GM19438 (cell line): ENCODE data around the gene GATA5.

Source experiments
- ATAC-seq: cut with Tn5 transposase; IDR thresholded peaks from one replicate; pipeline ENCODE4 v1.9.1; 2021; ENCODE audit warnings: low read depth; ENCODE audit not compliant: unreplicated experiment

GATA5 gene

GRCh38 chr20:62475772-62476055 lies at the start of gene GATA5:
Gene GATA5, minus strand, starts transcription at chr20:62475995. Its CDS starts 474 bp downstream, at chr20:62475521.
- ATAC-seq: no peak

DNA sequence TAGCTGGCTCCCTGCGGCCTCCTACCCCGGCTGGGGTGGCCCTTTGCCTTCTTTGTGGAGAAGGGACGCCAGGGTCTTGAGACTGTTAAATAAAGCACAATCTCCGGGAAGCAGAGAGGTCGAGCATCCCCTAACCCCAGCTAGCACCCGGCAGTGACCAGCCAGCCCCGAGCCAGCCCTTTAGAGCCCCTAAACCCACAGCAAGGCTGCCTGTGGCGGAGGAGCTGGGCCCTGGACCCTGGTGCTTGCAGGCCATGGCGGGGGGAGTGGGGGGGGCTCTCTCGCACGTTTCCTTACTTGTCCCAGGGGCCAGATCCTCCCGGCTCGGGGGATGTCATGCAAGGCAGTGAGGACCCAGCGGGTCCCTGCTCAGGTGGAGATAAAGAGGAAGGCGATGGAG lies 49.2 kb upstream of the GATA5 start:
- no peak for ATAC-seq

DNA sequence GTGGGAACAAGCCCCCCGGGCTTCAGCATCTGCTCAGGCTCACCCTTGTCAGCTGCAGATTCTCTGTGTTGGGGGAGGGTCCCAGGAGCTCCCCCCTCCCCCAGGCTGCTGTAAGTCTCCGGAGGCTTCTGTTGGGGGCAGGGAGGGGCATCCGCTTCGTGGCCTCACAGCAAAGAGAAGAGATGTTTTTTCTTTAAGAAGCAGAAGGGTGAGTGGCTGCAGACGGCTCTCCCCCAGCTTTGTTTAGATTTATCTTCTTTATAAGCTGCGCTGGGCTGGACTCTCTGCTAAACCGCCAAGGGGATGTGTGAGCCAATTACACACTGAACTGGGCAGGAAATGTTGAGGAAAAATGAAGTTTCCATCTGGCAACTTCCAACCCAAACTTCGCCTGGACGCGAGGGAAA lies 48.7 kb upstream of the GATA5 start:
- no peak for ATAC-seq

GRCh38 chr20:62523473-62524203 lies 47.8 kb upstream of the GATA5 start:
- no peak for ATAC-seq

- ATAC-seq: no peak
These were observed 47.1 kb upstream of the GATA5 start for GRCh38 chr20:62522748-62523396.

DNA sequence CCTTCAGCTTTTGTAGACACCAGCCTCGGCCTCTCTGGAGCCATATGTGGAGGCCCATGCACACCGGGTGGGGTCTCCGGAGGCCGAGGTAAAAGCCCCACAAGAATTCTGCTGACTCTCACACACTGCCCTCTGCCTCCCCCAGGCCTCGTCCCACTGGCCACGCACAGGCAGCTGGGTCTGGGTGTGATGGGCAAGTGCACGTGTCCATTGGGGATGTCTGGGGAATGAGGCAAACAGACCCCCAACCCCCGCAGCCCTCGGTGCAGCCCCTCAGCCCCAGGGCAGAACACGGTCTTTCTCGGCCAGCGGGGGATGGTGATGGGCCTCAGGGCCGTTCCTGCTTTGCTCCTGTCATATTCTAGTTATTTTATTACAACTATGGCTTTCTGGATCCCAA lies 44.0 kb upstream of the GATA5 start:
- ATAC-seq: no peak

DNA sequence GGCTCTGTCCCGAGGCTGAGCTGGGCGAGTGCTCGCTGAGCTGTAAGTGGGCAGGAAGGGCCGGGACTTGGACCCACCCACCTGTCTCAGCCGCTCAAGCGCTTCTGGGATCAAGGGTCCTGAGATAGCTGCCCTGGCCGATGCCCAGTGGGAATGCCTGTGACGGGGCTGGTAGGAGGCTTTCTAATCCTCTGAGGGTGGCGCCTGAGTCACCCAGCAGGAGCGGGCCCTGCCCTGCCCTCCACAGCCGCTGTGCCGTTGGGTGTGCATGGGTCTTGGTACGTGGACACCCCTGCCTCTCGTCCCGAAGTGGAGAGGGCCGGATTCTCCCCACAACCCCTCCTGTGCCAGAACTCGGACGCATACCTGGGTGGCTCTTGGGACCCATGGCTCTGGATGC lies 43.1 kb upstream of the GATA5 start:
- no peak for ATAC-seq

DNA sequence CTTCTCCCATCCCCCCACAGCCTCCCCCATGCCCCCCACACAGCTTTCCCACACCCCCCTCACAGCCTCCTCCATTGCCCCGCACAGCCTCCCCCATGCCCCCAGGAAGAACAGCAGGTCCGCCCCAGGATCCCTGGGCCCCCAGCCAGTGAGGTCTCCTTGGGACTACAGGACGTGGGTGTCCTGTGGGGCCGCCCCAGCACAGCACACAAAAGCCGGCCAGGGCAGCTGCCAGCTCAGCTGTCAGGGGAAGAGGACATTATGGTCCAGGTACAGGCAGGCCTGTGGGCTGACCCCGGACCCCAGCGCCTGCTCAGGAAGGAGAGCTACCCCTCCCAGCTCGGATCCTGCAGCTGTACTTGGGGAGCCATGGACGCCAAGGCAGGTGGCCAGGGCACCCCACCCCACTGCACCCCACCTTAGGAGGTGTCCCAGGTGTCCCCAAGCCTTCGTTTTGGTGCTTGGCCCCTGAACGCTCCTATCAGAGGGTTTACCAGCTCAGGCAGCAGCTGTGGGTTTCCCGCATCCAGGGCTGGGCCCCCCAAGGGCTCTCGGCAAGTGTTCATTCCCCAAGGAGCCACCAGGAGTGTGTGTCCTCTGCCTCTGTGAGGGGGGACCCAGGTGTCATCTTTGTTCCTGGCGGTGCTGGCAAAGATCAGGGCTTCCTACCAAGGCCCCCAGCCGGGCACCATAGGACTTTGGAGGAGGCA lies 42.3 kb upstream of the GATA5 start:
- no peak for ATAC-seq

DNA sequence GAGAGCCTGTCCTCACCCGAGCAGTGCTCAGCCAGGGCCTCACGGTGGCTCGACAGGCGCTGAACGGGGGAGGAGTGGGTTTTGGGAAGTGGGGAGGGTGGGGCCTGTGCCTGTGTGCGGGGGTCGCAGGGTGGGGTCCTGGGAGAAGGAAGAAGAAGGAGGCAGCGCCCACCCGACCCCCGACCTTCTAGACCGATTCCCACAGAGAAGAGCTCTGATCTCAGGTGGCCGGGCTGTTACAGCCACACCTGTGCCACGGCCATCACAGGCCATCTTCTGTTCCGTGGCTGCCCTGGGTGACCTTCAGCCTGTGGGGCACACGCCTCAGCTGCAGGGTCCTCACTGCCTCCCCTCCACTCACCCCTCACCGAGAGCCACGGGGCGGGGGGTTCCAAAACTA lies 41.4 kb upstream of the GATA5 start:
- no peak for ATAC-seq

GRCh38 chr20:62516338-62516737 lies 40.5 kb upstream of the GATA5 start:
- ATAC-seq: no peak

- ATAC-seq: no peak
These were observed 40.0 kb upstream of the GATA5 start for GRCh38 chr20:62515826-62516225.

DNA sequence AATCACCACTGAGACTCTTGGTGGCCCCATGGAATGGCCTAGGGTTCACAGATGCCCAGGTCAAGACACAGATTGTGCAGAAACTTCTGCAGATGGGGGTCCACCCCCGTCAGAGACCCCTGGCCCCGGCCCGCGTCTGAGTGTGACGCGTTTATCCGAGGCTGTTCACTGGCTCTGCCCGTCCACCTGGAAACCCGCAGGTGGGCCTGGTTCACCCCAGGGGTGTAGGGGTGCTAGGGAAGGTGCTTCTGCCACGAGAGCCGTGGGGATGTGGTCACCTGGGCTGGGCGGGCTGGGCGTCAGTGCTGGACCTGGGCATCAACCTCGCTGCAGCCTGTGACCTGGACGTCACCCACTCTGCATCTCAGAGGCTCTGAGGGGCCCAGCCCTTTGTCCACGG lies 39.5 kb upstream of the GATA5 start:
- no peak for ATAC-seq

DNA sequence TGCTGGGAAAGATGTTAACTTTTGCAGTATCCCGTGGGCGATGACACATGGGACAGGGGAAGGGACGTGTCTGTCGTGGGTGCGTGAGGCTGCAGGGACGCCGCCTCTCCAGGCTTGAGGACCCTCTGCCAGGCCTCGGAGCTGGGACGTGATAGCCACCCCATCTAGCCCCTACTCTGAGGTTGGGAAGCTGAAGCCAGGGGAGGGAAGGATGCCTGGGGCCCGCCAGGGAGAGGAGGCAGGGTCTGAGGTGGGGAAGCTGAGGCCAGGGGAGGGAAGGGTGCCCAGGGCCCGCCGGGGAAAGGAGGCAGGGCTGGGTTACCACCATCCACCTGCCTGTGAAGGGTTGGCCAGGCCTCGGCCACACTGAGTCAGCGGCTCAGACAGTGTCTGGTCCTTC lies 38.2 kb upstream of the GATA5 start:
- no peak for ATAC-seq

GRCh38 chr20:62511915-62512610 lies 36.3 kb upstream of the GATA5 start:
- no peak for ATAC-seq

DNA sequence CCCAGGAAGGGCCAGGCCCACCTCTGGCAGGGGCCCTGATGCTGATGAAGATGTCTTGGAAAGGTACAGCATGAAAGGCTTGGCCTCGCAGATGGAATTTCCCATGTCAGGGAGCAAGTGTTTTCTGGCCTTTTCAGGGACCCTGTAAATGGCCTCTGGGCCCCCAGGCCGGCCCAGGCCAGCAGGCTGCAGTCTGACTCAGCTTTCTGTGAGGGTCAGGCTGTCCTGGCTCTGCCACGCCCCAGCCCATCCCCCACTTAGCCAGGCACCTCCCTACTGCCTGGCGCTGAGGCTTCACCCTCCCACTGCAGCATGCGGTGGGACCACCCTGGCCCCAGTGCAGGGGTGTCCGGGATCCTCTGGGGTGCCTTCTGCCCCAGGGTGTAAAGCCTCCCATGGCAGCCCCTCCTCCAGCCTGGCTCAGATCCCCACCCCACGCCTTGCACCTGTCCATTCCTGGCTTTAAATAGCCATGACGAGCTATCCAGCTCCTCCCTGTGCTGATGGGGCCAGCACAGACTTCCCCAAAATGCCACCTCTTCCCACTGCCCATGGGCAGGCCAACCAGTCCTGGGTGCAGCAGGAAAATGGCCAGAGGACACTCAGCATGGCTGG lies 35.6 kb upstream of the GATA5 start:
- no peak for ATAC-seq

GRCh38 chr20:62508641-62509051 lies 32.9 kb upstream of the GATA5 start:
- ATAC-seq: no peak

DNA sequence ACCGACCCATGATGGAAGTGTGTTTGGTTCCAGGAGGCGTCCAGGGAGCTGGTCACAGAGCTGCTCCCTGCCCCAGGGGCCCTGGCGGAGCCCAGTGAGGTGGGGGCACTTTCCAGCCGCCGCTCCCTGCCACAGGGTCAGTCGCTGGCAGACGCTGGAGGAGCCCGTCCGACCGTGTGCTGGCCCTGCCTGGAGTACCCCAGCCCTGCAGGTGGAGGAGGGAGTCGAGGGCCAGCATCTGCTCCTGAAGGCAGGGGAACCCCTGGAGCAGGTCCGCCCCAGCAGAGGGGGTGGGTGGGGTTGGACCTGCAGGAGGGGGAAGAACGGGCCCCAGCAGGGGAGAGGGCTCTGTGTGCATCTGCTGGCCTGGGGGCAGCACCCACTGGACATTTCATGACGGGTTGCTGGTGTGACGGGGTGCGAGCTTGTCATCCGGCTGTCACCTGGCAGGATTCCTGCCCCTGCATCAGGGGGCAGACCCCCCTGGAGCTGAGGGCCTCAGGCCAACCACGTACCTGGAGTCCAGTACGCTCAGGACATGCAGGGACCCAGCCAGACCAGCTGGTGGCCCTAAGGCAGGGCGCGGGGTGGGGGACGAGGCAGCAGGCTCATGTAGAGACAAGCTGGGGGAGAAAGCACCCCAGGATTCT lies 32.3 kb upstream of the GATA5 start:
- no peak for ATAC-seq

GRCh38 chr20:62507323-62507722 lies 31.5 kb upstream of the GATA5 start:
- no peak for ATAC-seq

GRCh38 chr20:62506791-62507190 lies 31.0 kb upstream of the GATA5 start:
- no peak for ATAC-seq

- no peak for ATAC-seq
These were observed 30.3 kb upstream of the GATA5 start for GRCh38 chr20:62506087-62506486.
